ENCODE data around the gene ACOX3.

Gene ACOX3

DNA sequence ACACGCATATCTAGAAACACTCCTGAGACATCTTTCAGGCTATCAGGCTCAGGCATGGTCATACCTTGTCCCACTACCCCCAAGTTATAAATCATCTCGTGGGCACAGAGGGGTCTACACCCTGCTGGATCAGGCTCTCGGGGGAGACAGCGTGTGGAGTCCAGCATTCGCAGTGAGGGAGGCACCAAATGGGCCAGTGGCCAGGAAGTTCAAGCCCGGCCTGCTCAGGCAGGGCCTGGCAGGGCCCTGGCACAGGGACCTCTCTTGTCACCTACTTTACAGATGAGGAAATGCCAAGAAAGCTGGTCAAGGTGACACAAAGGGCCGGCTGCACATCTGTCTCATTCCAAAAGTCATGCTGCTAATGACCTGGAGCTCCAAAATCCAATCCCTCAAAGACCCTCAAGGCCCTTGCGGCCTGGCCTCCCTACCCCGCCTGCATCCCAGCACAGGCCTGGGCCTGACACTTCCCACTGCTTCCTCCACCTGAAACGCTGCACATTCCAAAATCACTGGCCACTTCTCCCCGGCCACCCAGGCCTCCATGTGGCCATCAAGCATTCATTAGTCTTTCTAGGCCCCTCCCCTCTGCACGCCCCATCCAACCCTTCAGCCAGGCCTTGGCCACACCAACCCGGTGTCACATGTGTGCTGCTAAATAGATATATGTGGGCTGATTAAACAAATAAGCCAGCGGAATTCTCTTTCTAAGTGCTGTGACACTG lies 35.6 kb downstream of the ACOX3 start:
- no peak for DNase-seq (ENCODE audit: low read depth in 3 of 3)

DNA sequence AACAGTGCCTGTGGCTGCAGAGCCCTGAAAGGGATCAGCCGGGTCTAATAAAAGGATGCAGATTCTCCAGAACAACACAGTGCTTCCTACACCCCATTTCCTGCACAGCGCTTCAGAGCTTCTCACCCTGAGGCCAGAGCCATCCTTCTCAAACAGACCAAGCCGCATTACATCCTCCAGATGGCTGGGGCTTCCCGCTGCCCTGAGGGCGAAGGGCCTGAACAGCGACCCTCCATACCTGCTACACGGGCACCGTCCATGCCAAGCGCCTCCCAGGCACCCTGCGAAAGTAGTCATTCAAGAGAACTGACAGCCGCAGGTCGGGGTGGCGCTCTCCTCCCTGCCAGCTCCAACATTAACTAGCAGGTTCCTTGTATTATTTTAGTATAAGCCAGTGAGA lies 36.5 kb downstream of the ACOX3 start:
- no peak for DNase-seq (ENCODE audit: low read depth in 3 of 3)

DNA sequence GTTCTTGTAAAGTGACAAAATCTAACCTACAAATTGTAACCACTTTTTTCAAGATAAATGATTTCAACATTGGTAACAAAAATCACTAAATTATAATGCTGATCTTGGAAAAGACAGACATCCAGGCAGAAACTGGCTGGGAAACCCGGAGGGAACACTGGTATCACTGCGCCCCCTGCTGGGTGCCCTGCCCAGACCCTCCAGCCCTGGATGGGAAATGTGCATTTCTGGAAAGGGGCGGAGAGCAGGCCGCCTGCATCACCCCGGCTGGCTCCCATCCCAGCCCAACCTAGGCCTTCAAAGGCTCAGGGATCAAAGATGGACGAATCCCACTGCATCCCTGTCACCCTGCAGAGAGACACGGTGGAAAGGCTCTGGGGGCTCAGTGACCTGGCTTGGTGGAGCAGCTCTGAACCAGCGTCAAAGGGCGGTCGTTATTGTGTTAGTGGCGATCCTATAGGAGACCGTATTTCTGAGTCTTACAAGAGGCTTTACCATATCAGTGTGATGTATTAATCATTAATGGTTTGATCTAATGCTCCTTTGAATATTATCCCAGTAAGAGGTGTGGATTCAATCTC lies 37.3 kb downstream of the ACOX3 start:
- DNase-seq (ENCODE audit: low read depth in 3 of 3): peak in 1 of 3 donors; percentile 42

DNA sequence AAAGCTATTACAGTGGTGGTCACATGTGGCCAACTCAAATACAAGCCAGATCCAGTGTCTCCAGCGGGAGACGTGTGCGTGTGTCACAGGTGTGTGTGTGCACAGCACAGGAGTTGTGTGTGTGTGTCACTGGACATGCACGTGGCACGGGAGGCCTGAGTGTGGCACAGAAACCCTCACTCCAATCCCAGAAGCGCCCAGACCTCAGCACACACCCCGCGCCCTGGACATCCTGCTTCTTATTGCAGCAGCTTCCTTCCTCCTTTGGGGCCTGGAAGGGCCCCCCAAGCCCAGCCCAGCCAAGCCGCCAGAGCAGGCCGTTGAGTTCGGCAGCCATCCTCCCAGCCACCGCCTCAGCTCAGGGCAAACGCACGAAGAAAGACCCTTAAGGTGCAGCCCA lies 37.9 kb downstream of the ACOX3 start:
- no peak for DNase-seq (ENCODE audit: low read depth in 3 of 3)

DNA sequence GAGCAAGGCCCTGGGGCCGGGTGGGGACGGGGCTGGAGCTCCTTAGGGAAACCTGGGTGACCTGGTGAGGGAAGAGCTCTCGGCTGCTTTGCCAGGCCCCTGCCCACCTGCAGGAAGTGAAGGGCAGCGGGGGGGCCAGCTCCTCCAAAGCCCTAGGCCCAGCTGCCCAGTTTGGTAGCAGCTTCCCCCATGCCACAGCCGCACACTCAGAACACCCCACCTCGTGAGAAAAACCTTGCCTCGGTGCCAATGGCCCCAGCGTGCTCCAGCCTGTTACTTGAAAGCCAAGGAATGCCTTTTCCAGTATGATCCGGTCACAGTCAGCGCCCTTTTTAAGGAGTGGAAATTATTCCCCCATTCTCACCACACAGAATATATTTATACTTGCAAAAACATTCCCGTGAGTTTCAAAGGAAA lies 38.3 kb downstream of the ACOX3 start:
- no peak for DNase-seq (ENCODE audit: low read depth in 3 of 3)

DNA sequence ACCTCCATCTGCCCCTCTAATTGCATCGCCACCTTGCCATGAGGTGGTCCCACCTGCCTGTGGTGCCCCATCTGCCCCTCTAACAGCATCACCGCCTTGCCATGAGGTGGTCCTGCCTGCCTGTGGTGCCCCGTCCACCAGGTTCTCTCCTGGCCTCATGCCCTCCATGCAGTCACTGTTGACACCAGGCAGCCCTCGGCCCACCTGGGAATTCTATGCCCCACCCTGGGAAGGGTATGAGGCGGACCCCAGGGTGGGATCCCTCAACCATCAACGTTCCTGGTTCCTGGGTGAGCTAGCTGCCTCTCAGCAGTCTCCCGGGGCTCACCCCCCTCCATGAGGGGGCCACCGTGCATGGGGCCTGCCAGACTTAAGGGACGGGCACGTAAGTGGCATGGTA lies 38.9 kb downstream of the ACOX3 start:
- DNase-seq (ENCODE audit: low read depth in 3 of 3): no peak

DNA sequence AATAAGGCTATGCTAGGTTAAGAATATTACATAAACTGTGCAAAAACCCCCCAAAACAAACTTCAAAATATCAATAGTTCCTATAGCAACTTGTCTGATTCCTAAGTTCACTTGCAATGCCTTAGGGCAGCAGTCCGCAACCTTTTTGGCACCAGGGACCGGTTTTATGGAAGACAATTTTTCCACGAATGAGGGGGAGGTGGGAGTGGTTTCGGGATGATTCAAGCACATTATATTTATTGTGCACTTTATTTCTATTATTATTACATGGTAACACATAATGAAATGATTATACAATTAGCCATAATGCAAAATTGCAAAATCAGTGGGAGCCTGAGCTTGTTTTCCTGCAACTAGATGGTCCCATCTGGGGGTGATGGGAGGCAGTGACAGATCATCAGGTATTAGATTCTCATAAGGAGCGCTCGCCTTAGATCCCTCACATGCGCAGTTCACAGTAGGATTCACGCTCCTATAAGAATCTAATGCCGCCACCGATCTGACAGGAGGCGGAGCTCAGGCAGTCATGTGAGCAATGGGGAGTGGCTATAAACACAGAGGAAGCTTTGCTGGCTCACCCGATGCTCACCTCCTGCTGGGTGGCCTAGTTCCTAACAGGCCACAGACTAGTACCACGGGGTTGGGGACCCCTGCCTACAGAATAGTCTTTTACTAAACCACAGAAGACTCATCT lies 39.7 kb downstream of the ACOX3 start:
- no peak for DNase-seq (ENCODE audit: low read depth in 3 of 3)

DNA sequence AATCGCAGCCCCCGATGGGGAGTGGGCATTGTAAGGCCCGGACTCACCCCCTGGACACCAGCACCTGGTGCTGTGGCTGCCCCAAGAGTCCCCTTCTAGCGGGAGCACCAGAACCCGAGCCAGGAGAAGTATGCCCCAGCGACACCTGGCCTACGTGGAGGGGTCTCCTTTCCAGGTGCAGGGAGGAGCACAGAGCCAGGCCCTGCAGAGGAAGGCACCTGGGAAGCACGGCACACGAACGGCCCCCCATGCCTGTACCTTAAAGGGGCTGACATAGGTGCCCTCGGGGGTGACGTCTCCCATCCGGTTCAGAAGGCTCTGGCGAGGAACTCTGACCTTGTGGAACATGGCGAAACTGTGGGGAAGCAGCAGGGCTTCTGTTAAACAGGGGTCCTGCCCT lies 41.2 kb downstream of the ACOX3 start:
- no peak for DNase-seq (ENCODE audit: low read depth in 3 of 3)

DNA sequence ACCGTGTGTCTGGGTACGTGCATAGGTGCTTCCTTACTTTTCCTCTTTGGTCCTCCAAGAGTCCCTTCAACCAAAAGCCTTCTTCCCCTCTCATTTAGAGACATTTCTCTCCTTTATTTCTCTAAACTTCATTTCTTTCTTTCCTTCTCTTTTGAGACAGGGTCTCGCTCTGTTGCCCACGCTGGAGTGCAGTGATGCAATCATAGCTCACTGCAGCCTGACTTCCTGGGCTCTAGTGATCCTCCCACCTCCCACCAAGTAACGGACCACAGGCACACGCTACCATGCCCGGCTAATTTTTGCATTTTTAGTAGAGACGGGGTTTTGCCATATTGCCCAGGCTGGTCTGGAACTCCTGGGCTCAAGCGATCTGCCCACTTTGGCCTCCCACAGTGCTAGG lies 42.2 kb downstream of the ACOX3 start:
- no peak for DNase-seq (ENCODE audit: low read depth in 3 of 3)

DNA sequence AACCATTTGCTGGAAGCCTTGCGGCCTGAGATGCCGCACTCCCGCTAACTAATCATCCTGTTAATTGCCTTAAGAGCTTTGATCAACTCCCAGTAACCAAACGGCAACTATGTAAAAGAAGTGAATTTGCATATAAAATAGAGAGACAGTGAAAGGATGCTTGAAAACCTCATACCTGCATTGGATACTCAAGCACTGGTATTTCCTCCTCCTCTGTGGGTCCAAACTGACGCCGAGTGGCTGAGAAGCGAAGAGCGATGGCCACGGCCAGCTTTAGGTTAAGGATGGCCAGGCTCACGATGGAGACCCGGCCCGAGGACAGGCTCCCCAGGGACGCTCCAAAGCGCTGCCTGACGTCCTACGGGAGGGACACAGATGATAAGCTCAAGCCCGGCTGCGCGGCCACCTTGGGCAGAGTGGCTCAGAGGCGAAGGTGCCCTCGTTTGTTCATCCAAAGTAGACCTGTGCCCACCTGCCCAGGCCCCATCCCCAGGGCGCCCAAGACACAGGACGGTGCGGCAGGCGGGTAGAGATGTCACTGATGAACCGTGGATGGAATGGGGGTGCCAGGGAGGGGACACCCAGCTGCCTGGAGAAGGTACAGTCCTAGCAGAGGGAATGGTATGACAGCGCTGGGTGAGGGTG lies 43.6 kb downstream of the ACOX3 start:
- DNase-seq (ENCODE audit: low read depth in 3 of 3): no peak

DNA sequence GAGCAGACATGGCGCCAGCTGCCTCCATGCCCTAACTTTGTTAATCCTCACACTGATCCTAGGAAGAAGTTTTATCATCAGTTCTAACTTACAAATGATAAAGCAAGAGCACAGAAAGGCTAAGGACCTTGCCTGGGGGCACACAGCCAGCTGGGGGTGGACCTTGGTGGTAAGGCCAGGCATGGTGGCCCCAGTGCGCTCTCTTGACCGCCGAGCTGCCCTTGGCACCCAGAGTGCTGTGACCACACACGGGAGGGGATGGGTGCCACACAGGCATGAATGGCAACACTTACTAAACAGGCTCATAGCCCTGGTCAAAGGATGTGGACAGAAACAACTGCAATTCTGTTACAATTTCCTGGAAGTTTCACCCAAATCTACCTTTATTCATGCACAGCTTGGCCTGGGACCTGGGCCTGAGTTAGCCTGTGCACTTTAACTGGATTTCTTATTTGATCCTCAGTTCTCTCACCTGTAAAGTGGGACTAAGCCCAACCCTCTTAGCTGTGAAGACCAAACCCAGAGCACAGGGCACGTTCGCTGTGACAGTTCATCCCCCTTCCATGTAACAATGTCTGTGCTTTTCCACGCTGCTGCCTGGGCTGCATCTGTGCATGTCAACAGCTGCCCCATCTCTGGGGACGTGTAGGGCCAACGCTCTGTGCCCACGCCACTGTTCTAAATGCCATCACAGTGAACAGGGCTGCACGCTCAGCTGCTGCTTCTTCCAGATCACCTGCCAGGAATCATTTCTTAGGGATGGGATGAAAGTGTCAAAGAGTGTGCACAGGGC lies 44.8 kb downstream of the ACOX3 start:
- DNase-seq (ENCODE audit: low read depth in 3 of 3): no peak

DNA sequence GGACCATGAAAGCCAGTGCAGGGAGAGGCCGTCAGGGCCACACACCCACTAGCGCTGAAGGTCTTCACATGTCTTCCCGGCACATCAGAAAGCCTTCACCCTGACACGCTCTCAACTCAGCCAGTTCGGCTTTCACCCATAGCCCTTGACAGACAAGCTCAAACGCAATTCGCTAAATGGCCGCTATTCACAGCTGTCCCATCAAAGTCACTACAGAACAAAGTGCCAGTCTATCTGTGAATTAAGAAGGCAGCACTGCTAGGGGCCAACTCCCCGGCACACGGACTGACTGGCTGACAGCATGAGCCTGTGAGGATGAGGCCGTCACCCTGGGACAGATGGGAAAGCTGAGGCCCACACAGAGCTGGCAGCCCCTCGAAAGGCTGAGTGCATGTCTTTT lies 45.7 kb downstream of the ACOX3 start:
- no peak for DNase-seq (ENCODE audit: low read depth in 3 of 3)

DNA sequence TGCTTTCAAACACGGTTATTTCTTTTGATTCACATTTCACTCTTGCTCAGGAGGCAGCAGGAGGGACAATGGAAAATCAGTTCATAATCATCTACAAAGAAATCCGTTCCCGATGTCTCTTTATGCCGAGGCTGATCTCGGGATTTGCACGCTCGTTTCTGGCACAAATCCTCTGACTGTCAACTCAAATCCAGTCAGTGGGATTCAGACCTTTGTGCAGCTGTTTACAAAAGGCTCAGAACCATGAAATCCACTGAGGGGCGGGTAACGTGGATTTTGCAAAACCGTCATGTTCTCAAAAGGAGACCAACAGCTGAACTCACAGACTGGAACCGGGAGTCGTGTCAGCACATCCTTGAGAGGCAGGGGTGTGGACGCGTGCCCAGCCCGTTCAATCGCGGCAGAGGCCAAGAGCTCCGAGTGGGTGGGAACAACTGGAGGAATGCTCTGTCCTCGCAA lies 46.4 kb downstream of the ACOX3 start:
- no peak for DNase-seq (ENCODE audit: low read depth in 3 of 3)

DNA sequence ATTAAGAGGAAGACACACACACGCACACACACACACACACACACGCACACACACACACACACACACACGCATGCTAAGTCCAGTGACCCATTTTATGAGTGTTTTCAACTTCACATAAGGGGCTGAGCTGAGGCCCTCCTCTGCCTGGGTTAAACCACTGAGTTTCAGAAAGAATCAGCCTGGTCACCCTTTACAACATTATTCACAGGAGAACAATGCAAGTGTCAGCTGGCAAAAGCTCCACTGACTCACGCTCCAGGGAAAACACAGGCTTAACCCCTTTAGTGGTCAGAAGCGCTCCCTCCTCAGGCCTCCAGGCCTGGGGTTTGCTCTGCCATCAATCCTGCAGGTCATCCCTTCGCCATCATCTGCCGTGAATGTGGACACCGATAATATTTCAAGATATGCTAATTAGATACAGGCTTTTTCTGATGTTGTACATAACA lies 46.9 kb downstream of the ACOX3 start:
- DNase-seq (ENCODE audit: low read depth in 3 of 3): no peak

DNA sequence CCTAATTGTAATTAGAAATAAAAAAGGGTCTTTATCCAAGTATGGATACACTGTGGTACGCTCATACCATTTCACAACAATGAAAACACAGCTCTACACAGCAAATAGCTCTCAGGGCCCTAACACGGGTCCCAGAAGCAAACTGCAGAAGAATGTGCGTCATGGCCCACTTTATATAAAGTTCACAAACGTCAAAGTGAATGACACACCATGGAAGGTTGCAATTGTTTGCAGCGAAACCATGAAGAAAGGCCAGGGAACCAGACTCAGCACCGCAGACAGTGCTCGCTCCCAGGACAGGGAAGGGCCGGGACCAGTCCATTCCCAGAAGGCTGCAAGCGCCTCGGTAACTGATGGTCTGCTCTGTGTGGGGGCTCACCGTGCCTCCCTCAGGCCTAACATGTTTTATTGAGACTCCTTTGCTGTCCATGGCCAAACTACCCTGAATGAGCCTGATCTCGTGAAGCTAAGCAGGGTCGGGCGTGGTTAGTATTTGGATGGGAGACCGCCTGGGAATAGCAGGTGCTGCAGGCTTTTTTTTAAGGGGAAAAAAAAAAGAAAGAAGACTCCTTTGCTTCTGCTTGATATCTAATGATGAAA lies 47.8 kb downstream of the ACOX3 start:
- DNase-seq (ENCODE audit: low read depth in 3 of 3): no peak

DNA sequence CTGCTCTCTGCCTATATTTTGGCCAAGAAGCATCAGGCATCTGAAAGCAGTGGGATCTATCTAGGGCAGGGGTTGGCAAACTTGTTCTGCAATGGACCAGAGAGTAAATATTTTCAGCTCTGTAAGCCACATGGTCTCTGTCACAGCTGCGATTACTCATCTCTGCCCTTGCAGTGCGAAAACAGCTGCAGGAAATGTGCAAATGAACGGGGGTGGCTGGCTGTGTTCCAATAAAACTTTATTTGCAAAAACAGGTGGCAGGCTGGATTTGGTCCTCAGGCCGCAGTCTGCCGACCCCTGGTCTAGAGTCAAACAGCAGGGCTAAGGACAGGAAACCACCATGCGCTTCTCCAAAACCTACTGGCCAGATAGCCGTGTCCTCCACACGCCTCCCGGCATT lies 48.6 kb downstream of the ACOX3 start:
- DNase-seq (ENCODE audit: low read depth in 3 of 3): no peak

DNA sequence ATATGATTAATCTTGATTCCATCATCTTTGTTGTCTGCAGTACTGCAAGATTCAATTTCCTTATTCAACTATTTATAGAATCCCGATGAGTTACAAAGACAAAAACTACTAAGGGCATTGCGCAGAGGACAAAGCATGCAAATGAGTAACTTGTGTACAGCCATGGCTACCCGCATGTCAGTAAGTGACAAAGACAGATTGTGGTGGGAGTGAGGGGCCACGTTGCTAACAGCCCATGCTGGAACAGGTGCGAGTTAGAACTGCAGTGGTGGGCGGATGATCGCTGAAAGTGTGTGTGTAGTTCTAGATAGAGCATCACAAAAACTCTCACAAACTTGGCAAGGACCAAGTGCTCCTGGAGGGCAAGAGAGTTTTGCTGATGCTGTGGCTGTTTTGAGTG lies 49.5 kb downstream of the ACOX3 start:
- DNase-seq (ENCODE audit: low read depth in 3 of 3): no peak

DNA sequence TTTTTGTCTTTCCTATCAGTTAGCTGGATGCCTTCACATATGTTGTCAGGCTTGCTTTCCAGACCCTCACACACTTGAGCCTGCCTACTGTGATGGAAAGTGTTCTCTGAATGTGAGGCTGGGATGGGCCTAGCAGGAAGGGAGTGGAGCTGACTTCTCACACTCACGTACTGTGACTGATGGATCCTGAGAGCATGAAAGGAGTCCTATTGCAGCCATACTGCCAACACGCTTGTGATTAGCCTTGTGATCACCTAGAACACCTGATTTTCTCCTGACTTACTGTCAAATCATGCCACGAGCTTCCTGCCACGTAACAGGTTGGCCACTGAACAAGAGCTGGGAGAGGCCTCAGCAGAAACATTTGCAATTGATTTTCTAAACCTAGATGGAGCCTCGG lies 49.9 kb downstream of the ACOX3 start:
- DNase-seq (ENCODE audit: low read depth in 3 of 3): no peak

DNA sequence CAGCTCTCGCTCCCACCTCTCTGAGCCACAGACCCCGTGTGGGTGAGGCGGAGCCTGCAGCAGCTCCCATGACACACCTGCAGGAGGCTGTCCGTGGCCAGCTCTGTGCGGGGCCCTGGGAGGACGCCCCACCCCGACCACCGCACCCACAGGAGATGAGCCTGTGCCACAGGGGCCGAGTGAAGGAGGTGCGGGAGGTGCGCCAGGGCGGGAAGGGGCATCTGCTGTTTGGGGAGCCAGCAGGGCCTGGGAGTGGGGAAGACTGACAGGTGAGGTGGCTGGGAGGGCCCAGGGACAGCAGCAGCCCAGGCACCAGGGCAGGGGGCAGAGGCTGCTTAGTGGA lies 52.0 kb downstream of the ACOX3 start:
- DNase-seq (ENCODE audit: low read depth in 3 of 3): no peak

DNA sequence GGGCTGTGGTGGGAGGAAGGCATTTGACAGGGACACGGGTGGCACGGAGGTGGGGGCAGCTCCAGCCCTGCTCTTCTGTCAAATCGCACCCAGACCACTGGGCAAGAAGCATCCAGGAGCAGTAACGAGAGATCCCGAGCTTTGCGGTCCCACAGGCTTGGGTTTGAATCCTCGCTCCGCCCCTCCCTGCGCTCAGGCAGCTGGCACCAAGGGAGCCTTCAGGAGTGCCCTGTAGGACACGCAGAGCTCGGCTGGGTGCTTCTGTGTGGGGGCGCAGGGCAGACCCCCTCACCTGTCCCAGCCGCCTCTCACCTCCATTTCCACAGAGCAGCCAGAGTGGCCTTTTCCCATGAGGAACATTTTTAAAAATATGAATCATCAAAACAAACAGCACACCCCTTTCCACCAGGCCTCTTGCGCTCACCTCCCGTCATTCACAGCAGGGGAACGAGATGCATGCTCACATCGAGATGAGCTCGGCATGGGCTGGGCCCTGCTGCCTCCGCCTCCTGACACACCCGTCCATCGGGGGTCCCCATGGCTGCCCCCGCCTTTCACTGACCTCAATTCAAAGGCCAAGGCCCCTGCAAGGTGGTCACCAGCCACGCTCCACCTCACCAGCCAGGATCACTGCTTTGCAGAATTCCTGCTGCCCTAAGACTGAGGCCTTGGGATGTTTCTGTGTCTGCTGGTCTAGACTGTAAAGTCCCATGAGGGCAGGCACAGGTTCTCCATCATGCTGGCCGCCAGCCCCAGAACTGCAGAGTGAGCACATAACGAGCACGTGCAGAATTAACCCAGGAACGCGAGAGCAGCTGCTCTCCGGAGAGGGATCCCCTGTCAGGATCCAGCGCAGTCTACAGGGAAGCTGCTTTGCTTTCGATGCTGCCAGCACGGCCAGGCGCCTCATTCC lies 52.7 kb downstream of the ACOX3 start:
- DNase-seq (ENCODE audit: low read depth in 3 of 3): no peak

Measured in stimulated activated CD4-positive, alpha-beta T cell treated with anti-CD3 and anti-CD28 coated beads, TNF-alpha, amount 100 ng/mL, for 48 hours (primary cell).